ENCODE results near the gene TANGO2.

TANGO2 gene

GRCh38 chr22:19983741-19984140 lies 37.2 kb upstream of the TANGO2 start:
- DNase-seq (ENCODE audit: low read depth), result no peak

GRCh38 chr22:19984201-19984753 lies 36.6 kb upstream of the TANGO2 start:
- no peak for DNase-seq (ENCODE audit: low read depth)

GRCh38 chr22:19984851-19985811 lies 35.8 kb upstream of the TANGO2 start:
- no peak for DNase-seq (ENCODE audit: low read depth)

- DNase-seq (ENCODE audit: low read depth), result no peak
Observed at GRCh38 chr22:19986011-19986409, 34.9 kb upstream of the TANGO2 start.

- DNase-seq (ENCODE audit: low read depth), result peak; percentile 25
Observed at GRCh38 chr22:19986410-19987341, 34.2 kb upstream of the TANGO2 start.

- DNase-seq (ENCODE audit: low read depth), result no peak
Observed at GRCh38 chr22:19987394-19988306, 33.3 kb upstream of the TANGO2 start.

- DNase-seq (ENCODE audit: low read depth), result no peak
Observed at GRCh38 chr22:19988331-19988808, 32.5 kb upstream of the TANGO2 start.

GRCh38 chr22:19988965-19989724 lies 31.8 kb upstream of the TANGO2 start:
- DNase-seq (ENCODE audit: low read depth), result no peak

GRCh38 chr22:19989725-19990067 lies 31.2 kb upstream of the TANGO2 start:
- no peak for DNase-seq (ENCODE audit: low read depth)

GRCh38 chr22:19990188-19990587 lies 30.7 kb upstream of the TANGO2 start:
- no peak for DNase-seq (ENCODE audit: low read depth)

- DNase-seq (ENCODE audit: low read depth), result no peak
Observed at GRCh38 chr22:19990609-19991394, 30.1 kb upstream of the TANGO2 start.

- DNase-seq (ENCODE audit: low read depth), result no peak
Observed at GRCh38 chr22:19991395-19991644, 29.6 kb upstream of the TANGO2 start.

- no peak for DNase-seq (ENCODE audit: low read depth)
Observed at GRCh38 chr22:19991645-19992451, 29.1 kb upstream of the TANGO2 start.

GRCh38 chr22:19992481-19992911 lies 28.4 kb upstream of the TANGO2 start:
- DNase-seq (ENCODE audit: low read depth), result no peak

- no peak for DNase-seq (ENCODE audit: low read depth)
Observed at GRCh38 chr22:19992921-19993355, 28.0 kb upstream of the TANGO2 start.

GRCh38 chr22:19993926-19994325 lies 27.0 kb upstream of the TANGO2 start:
- no peak for DNase-seq (ENCODE audit: low read depth)

GRCh38 chr22:19994851-19995610 lies 25.9 kb upstream of the TANGO2 start:
- no peak for DNase-seq (ENCODE audit: low read depth)

GRCh38 chr22:19995611-19996339 lies 25.1 kb upstream of the TANGO2 start:
- DNase-seq (ENCODE audit: low read depth), result no peak
